Lung (tissue), 12 donors: ENCODE results near the gene LYSMD3. TPM values are rescaled to one million over a fixed set of nuclear protein-coding genes. Genes with fewer than 3 reads are reported as not detected.

Source experiments
- ATAC-seq: fragments of 200-7000 bp; cut with Tn5 transposase; one replicate; pipeline ENCODE4 v1.9.1; 2020; ENCODE audit warnings: moderate number of reproducible peaks; ENCODE audit not compliant: insufficient read depth, low FRiP score
- DNase-seq, 3 donors: peaks; one replicate each; pipeline ENCODE4 v3.0.0-alpha.2; 2013 to 2017
- H3K27ac ChIP-seq, 2 donors: one replicate each; pipeline ENCODE4 v1.5.1; 2013; ENCODE audit warnings: mild to moderate bottlenecking in 2 of 2, moderate library complexity in 2 of 2, control low read depth in 1 of 2, inconsistent platforms in 1 of 2, low read depth in 1 of 2, low read length in 1 of 2
- H3K27me3 ChIP-seq, 3 donors: one replicate each; pipeline ENCODE4 v1.5.1; 2013; ENCODE audit warnings: low read length in 2 of 3; ENCODE audit not compliant: control insufficient read depth in 3 of 3, insufficient read depth in 3 of 3
- H3K36me3 ChIP-seq, 4 donors: one replicate each; pipeline ENCODE4 v1.5.1; 2013; ENCODE audit warnings: low read length in 4 of 4, mild to moderate bottlenecking in 1 of 4, moderate library complexity in 1 of 4; ENCODE audit not compliant: control insufficient read depth in 4 of 4, insufficient read depth in 4 of 4
- H3K4me1 ChIP-seq, 5 donors: one replicate each; pipeline ENCODE4 v1.5.1; 2013; ENCODE audit warnings: low read length in 5 of 5, mild to moderate bottlenecking in 2 of 5, moderate library complexity in 1 of 5; ENCODE audit not compliant: control insufficient read depth in 5 of 5, insufficient read depth in 5 of 5
- H3K4me3 ChIP-seq: one replicate; pipeline ENCODE4 v1.5.1; 2013; ENCODE audit warnings: mild to moderate bottlenecking, control low read depth, moderate library complexity
- H3K9ac ChIP-seq, 2 donors: one replicate each; pipeline ENCODE4 v1.5.1; 2013; ENCODE audit warnings: low read length in 2 of 2, control low read depth in 1 of 2; ENCODE audit not compliant: insufficient read depth in 1 of 2
- H3K9me3 ChIP-seq, 4 donors: one replicate each; pipeline ENCODE4 v1.5.1; 2013; ENCODE audit warnings: low read length in 3 of 4, mild to moderate bottlenecking in 1 of 4, moderate library complexity in 1 of 4; ENCODE audit not compliant: control insufficient read depth in 4 of 4, insufficient read depth in 3 of 4
- CTCF ChIP-seq: IDR thresholded peaks from 2 replicates; pipeline ENCODE4 v1.5.1; 2012; ENCODE audit warnings: mild to moderate bottlenecking; ENCODE audit errors: control extremely low read depth, extremely low read depth
- WGBS, 2 donors: extraction: QIAGEN DNeasy Blood & Tissue Kit; methylation state at CpG; one replicate each; pipeline ENCODE4 v1.1.7; 2013; 5-methylcytosine and 5-hydroxymethylcytosine counted together
- polyA plus RNA-seq, 2 donors: library from polyadenylated mRNA; stranded (reverse); fragments of 200-250 nt; gene quantifications; one replicate each; pipeline ENCODE4 v1.2.1, GENCODE V29; 2013
- total RNA-seq, 2 donors: library from RNA; depleted of rRNA in 1 of 2; stranded (reverse); fragments of >200 nt in 1 of 2; gene quantifications; one replicate each; pipeline ENCODE4 v1.2.1, GENCODE V29; 2014 to 2021
- donor health status: control.
- donor health status: control.
- donor health status: Bipolar disorder and iron deficiency.
- donor health status: healthy.
- donor health status: DM: yes; HTN: yes; CAD: no.

The LYSMD3 gene
- total and polyA plus RNA-seq, 4 donors: 5.7 to 32.8 (median 14.1) TPM

DNA sequence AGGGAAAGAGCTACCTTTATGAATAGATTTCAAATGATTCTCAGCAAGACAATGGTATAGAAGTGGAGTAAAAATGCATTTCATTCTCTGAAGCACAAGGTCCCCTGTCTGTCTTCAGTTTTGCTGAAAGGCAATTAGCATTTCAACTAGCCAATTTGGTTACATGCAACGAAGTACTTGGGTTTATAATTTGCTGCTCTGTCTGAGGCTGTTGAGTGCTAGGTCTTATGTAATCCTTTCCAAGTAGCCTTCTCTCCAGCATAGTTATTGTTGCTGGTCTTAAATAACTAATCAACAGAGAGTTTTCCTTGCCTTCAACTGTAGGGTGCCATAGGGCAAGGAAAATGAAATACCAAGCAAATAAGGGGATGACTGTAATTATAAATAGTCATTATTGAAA, 33.7 kb upstream of the LYSMD3 start:
- H3K27ac ChIP-seq: no peak overlapping the region
- no peaks in the 10 kb centered on the region for H3K9me3 ChIP-seq
- no peaks in the 10 kb centered on the region for H3K36me3 ChIP-seq
- ATAC-seq: no peak
- TF ChIP-seq CTCF: no peak
- 48 to 64% methylated on average over 1 of the region's 1 CpG for WGBS, 2 donors
- H3K9ac ChIP-seq: no peak overlapping the region
- peaks cover 0 to 24% (median 4%) of the 10 kb centered on the region in 3 donors for H3K27me3 ChIP-seq
- DNase-seq: no peak
- peaks cover 0 to 9% (median 3%) of the 10 kb centered on the region in 5 donors for H3K4me1 ChIP-seq
- no peak overlapping the region for H3K4me3 ChIP-seq

GRCh38 chr5:90562341-90562740, 33.0 kb upstream of the LYSMD3 start:
- H3K4me1 ChIP-seq: peaks cover 0 to 15% (median 3%) of the 10 kb centered on the region in 5 donors
- no peak overlapping the region for H3K9ac ChIP-seq
- no peak overlapping the region for H3K4me3 ChIP-seq
- H3K36me3 ChIP-seq: no peaks in the 10 kb centered on the region
- DNase-seq (no peak), ATAC-seq (no peak)
- 62 to 75% methylated on average over 5 of the region's 5 CpGs for WGBS, 2 donors
- H3K27ac ChIP-seq: peak overlapping the region in 1 of 2 donors; percentile 51
- H3K27me3 ChIP-seq: peaks cover 0 to 32% (median 11%) of the 10 kb centered on the region in 3 donors
- TF ChIP-seq CTCF: no peak
- no peaks in the 10 kb centered on the region for H3K9me3 ChIP-seq

- no peaks in the 10 kb centered on the region for H3K9me3 ChIP-seq
- H3K4me1 ChIP-seq: peaks cover 0 to 15% (median 3%) of the 10 kb centered on the region in 5 donors
- H3K4me3 ChIP-seq: no peak overlapping the region
- peaks cover 0 to 37% (median 17%) of the 10 kb centered on the region in 3 donors for H3K27me3 ChIP-seq
- 52 to 54% methylated on average over 1 of the region's 1 CpG for WGBS, 2 donors
- ATAC-seq (no peak), DNase-seq (no peak)
- H3K36me3 ChIP-seq: no peaks in the 10 kb centered on the region
- no peak overlapping the region for H3K9ac ChIP-seq
- TF ChIP-seq CTCF: no peak
- no peak overlapping the region for H3K27ac ChIP-seq
These were observed 32.4 kb upstream of the LYSMD3 start for GRCh38 chr5:90561766-90562165.

GRCh38 chr5:90560771-90561170, 31.4 kb upstream of the LYSMD3 start:
- peaks cover 0 to 15% (median 3%) of the 10 kb centered on the region in 5 donors for H3K4me1 ChIP-seq
- no peak overlapping the region for H3K4me3 ChIP-seq
- no peaks in the 10 kb centered on the region for H3K9me3 ChIP-seq
- TF ChIP-seq CTCF: no peak
- DNase-seq (no peak), ATAC-seq (no peak)
- H3K36me3 ChIP-seq: no peaks in the 10 kb centered on the region
- no peak overlapping the region for H3K27ac ChIP-seq
- no peak overlapping the region for H3K9ac ChIP-seq
- WGBS, 2 donors: 72 to 78% methylated on average over 2 of the region's 2 CpGs
- H3K27me3 ChIP-seq: peaks cover 0 to 46% (median 23%) of the 10 kb centered on the region in 3 donors
